Tibial nerve (tissue), 4 donors: Measurements from ENCODE around the gene THSD7B. TPM values are rescaled to one million over a fixed set of nuclear protein-coding genes. Genes with fewer than 3 reads are reported as not detected.

Experiments used
- DNase-seq, 2 donors: peaks; one replicate each; pipeline ENCODE4 v3.0.0-alpha.2; 2019; ENCODE audit warnings: low spot score in 2 of 2
- H3K27ac ChIP-seq, 4 donors: fragments of 200-600 bp; sonication (generic) in 3 of 4; one replicate each; pipeline ENCODE4 v1.5.1; 2017 to 2019; ENCODE audit warnings: mild to moderate bottlenecking in 1 of 4
- H3K27me3 ChIP-seq, 2 donors: fragments of 200-600 bp; sonication (generic) in 1 of 2; one replicate each; pipeline versions ENCODE4 v1.5.1 to v1.6.0; 2017 to 2019
- H3K36me3 ChIP-seq, 3 donors: fragments of 200-600 bp; sonication (generic); one replicate each; pipeline ENCODE4 v1.5.1; 2018 to 2019
- H3K4me1 ChIP-seq, 4 donors: fragments of 200-600 bp; sonication (generic) in 3 of 4; one replicate each; pipeline ENCODE4 v1.5.1; 2017 to 2019
- H3K4me3 ChIP-seq, 4 donors: fragments of 200-600 bp; sonication (generic) in 3 of 4; one replicate each; pipeline ENCODE4 v1.5.1; 2017 to 2019; ENCODE audit warnings: mild to moderate bottlenecking in 1 of 4, moderate library complexity in 1 of 4
- H3K9me3 ChIP-seq, 4 donors: fragments of 200-600 bp; sonication (generic) in 3 of 4; one replicate each; pipeline ENCODE4 v1.5.1; 2017 to 2019
- EP300 ChIP-seq, 2 donors: sonication (generic); formaldehyde crosslinking; IDR thresholded peaks; one replicate each; pipeline ENCODE4 v1.6.1; 2017; ENCODE audit warnings: antibody characterized with exemption in 2 of 2, mild to moderate bottlenecking in 1 of 2
- POLR2A ChIP-seq, 2 donors: fragments of 450-650 bp; IDR thresholded peaks; one replicate each; pipeline ENCODE4 v1.6.1; 2017; ENCODE audit warnings: antibody characterized with exemption in 2 of 2, mild to moderate bottlenecking in 2 of 2, moderate library complexity in 2 of 2
- WGBS, 2 donors: methylation state at CpG; one replicate each; pipeline ENCODE4 v1.1.5; 2018; 5-methylcytosine and 5-hydroxymethylcytosine counted together
- total RNA-seq, 4 donors: library from RNA; depleted of rRNA; stranded (reverse); fragments of >200 nt; gene quantifications; one replicate each; pipeline ENCODE4 v1.1.0, GENCODE V29; 2016
- TF ChIP-seq, protein P1 (sequence below), 5 experiments: fragments of 200-600 bp in 3 of 5; fragments of 450-650 bp in 2 of 5; sonication (generic) in 3 of 5; IDR thresholded peaks; one replicate each; pipeline ENCODE4 v1.5.1; 2016 to 2019; ENCODE audit warnings: antibody characterized with exemption in 5 of 5, mild to moderate bottlenecking in 3 of 5, moderate library complexity in 2 of 5

Gene THSD7B
- total RNA-seq, 4 donors from 2014 or later = 1.5 to 13.8 (median 6.7) TPM

DNA sequence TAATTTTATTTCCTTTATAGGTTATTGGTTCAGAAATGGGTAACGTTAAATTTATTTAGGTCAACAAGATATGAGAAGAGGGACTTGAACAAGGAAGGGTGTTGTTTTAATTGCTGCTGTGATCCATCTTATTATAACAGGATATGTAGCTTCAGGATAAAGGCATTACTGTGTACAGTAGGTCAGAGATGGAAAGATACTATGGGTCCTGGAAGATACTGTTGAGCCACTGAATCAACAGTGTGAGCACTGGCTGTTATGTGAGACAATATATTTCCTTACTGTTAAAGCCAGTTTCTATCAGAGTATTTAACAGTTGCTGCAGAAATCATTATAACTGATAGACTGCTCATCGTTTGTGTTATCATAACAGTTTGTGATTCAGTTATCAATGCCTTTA, 414.7 kb downstream of the THSD7B start:
- WGBS, 2 donors = 67% methylated on average over 2 of the region's 2 CpGs
- H3K4me3 ChIP-seq = no peak overlapping the region

DNA sequence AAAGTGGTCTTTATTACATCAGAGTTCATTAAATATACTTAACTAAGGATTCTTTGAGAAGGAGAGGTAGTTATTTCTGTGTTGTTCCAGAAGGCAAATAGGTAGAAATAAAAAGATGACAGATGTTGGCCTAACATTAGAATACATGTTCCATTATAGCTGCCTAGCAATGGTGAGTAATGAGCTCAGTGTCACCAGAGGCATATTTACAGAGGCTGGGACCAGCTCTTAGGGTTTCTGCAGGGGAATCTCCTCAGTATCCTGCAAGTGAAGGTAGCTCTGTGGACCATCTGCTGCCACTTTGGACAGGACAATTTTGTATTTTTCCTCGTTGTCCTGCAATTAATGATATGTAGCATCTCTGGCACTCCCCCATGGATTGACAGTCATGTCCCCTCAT, 416.0 kb downstream of the THSD7B start:
- TF ChIP-seq EP300 (IDR thresholded peaks at IDR 0.05) (no peak), POLR2A (IDR thresholded peaks at IDR 0.05) (no peak)
- TF ChIP-seq, protein P1, sequence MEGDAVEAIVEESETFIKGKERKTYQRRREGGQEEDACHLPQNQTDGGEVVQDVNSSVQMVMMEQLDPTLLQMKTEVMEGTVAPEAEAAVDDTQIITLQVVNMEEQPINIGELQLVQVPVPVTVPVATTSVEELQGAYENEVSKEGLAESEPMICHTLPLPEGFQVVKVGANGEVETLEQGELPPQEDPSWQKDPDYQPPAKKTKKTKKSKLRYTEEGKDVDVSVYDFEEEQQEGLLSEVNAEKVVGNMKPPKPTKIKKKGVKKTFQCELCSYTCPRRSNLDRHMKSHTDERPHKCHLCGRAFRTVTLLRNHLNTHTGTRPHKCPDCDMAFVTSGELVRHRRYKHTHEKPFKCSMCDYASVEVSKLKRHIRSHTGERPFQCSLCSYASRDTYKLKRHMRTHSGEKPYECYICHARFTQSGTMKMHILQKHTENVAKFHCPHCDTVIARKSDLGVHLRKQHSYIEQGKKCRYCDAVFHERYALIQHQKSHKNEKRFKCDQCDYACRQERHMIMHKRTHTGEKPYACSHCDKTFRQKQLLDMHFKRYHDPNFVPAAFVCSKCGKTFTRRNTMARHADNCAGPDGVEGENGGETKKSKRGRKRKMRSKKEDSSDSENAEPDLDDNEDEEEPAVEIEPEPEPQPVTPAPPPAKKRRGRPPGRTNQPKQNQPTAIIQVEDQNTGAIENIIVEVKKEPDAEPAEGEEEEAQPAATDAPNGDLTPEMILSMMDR (IDR thresholded peaks at IDR 0.05) = no peak
- Histone ChIP-seq H3K27ac (no peak overlapping the region), H3K27me3 (no peaks in the 10 kb centered on the region), H3K36me3 (no peaks in the 10 kb centered on the region), H3K4me1 (no peaks in the 10 kb centered on the region), H3K9me3 (no peaks in the 10 kb centered on the region), H3K4me3 (no peak overlapping the region)
- no peak for DNase-seq
- WGBS, 2 donors = 85 to 88% methylated on average over 1 of the region's 1 CpG

More for the DNA sequence above, 414.7 kb downstream of the THSD7B start:
- no peak for DNase-seq
- no peaks in the 10 kb centered on the region for H3K36me3 ChIP-seq
- H3K27ac ChIP-seq = no peak overlapping the region
- TF ChIP-seq POLR2A (IDR thresholded peaks at IDR 0.05) (no peak), EP300 (IDR thresholded peaks at IDR 0.05) (no peak)
- TF ChIP-seq, protein P1 (IDR thresholded peaks at IDR 0.05) = no peak
- H3K4me1 ChIP-seq = no peaks in the 10 kb centered on the region
- no peaks in the 10 kb centered on the region for H3K27me3 ChIP-seq
- H3K9me3 ChIP-seq = no peaks in the 10 kb centered on the region

DNA sequence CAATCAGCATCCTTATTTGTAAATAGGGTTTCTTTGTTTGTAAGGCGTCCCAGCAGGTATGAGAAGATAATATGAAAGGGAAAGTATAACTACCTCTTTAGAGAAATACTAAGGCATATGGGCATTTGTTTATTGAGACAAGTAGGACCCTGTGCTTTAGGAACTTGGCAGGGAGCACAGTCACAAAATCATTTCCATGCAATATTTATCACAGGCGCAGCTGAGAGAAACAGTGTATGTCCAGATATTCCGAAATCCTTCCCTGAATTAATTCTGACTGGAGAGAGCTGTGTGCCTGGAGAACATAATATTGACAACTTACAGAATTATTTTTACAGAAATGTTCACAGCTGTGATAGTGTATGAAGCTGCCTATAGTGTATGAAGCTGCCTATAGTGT, 416.7 kb downstream of the THSD7B start:
- TF ChIP-seq EP300 (IDR thresholded peaks at IDR 0.05) (no peak), POLR2A (IDR thresholded peaks at IDR 0.05) (no peak)
- TF ChIP-seq, protein P1 (IDR thresholded peaks at IDR 0.05) = no peak
- no peak overlapping the region for H3K27ac ChIP-seq
- H3K36me3 ChIP-seq = no peaks in the 10 kb centered on the region
- no peaks in the 10 kb centered on the region for H3K9me3 ChIP-seq
- no peaks in the 10 kb centered on the region for H3K4me1 ChIP-seq
- no peak for DNase-seq
- no peaks in the 10 kb centered on the region for H3K27me3 ChIP-seq
- no peak overlapping the region for H3K4me3 ChIP-seq
- whole genome bisulfite sequencing, 2 donors = 56 to 62% methylated on average over 3 of the region's 3 CpGs

DNA sequence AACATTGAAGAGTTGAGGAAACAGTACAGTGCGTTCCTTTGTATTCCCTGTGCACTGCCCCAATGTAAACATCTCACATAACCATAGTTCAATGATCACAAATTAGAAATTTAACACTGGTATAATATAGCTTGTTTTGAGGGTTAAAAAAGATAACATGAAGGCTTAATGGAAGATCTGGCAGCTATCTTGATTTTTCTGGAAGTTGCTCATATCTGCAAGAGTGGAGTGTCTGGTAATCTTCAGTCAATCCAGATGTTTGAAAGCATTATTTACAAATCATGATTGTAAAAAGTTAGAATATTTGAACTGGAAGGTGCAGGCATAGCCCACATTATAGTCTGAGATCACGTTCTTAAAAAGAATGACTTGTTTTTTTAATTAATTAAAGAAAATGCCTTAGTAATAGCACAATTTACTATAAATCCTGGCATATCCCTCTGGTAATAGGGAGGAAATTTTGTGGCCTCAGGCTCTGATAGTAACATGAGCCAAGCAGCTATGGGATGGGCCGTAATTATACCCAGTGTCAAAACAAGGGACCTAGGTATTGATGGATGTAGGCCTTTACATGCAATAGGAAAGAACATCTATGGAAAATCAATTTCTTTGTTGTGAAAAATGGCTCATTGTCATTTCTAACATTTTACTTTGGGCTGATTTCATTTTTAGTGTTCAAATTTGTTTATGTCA, 418.0 kb downstream of the THSD7B start:
- Histone ChIP-seq H3K4me3 (no peak overlapping the region), H3K27ac (no peak overlapping the region), H3K4me1 (no peaks in the 10 kb centered on the region), H3K9me3 (no peaks in the 10 kb centered on the region), H3K27me3 (no peaks in the 10 kb centered on the region), H3K36me3 (no peaks in the 10 kb centered on the region)
- TF ChIP-seq POLR2A (IDR thresholded peaks at IDR 0.05) = no peak
- TF ChIP-seq EP300 (IDR thresholded peaks at IDR 0.05) = no peak
- TF ChIP-seq, protein P1 (IDR thresholded peaks at IDR 0.05) = no peak
- DNase-seq = no peak
- 79 to 81% methylated on average over 3 of the region's 3 CpGs for WGBS, 2 donors

DNA sequence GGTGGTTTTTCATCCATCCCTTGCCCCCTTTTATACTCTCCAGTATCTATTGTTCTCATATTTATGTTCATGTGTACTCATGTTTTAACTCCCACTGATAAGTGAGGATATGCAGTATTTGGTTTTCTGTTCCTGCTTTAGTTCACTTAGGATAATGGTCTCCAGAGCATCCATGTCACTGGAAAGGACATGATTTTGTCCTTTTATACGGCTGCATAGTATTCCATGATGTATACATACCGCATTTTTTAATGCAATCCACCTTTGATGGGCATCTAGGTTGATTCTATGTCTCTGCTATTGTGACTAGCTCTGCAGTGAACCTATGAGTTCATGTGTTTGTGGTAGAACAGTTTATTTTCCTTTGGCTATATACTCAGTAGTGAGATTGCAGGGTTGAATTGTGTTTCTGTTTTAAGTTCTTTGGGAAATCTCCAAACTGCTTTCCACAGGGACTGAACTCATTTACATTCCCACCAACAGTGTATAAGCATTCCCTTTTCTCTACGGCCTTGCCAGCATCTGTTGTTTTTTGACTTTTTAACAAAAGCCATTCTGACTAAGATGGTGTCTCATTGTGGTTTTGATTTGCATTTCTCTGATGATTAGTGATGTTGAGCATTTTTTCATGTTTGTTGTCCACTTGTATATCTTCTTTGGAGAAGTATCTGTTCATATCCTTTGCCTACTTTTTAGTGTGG, 420.2 kb downstream of the THSD7B start:
- WGBS, 2 donors = 78 to 83% methylated on average over 3 of the region's 3 CpGs
- Histone ChIP-seq H3K9me3 (no peaks in the 10 kb centered on the region), H3K4me1 (no peaks in the 10 kb centered on the region), H3K27me3 (no peaks in the 10 kb centered on the region), H3K27ac (no peak overlapping the region), H3K36me3 (no peaks in the 10 kb centered on the region), H3K4me3 (no peak overlapping the region)
- DNase-seq = no peak
- no peak for TF ChIP-seq EP300 (IDR thresholded peaks at IDR 0.05)
- TF ChIP-seq, protein P1 (IDR thresholded peaks at IDR 0.05) = no peak
- TF ChIP-seq POLR2A (IDR thresholded peaks at IDR 0.05) = no peak
